OCI-LY7 (cell line): Measurements from ENCODE around the gene PHB1. TPM values are rescaled to one million over a fixed set of nuclear protein-coding genes. Genes with fewer than 3 reads are reported as not detected.
A peak's percentile ranks its signal among the peaks of the same experiment; 100 is the strongest.

Experiments
- BruUV-seq: library from RNA; stranded (reverse); fragments of 400-500 nt; replicated peaks from 2 replicates; lab custom pipeline; 2021; lab: Mats Ljungman, UMichigan
- CTCF ChIA-PET: fragments of 300-600 bp; sonication (Branson Sonifier 250); formaldehyde crosslinking; loops from one replicate; lab custom pipeline; 2022; ENCODE audit warnings: antibody characterized with exemption; ENCODE audit not compliant: unreplicated experiment; lab: Charles Lee
- POLR2A ChIA-PET: fragments of 300-600 bp; sonication (Branson Sonifier 250); formaldehyde crosslinking; loops from one replicate; lab custom pipeline; 2022; ENCODE audit warnings: antibody characterized with exemption; lab: Charles Lee
- DNase-seq: peaks from one replicate; pipeline ENCODE4 v3.0.0-alpha.2; 2015; ENCODE audit warnings: low spot score
- H2AFZ ChIP-seq: fragments of 200-600 bp; sonication (generic), shearing (Covaris generic); 2 replicates; pipeline ENCODE4 v1.6.1; 2014; ENCODE audit warnings: mild to moderate bottlenecking, antibody characterized with exemption, low read length, moderate library complexity
- H3K27ac ChIP-seq: fragments of 200-600 bp; sonication (generic); 2 replicates; pipeline ENCODE4 v1.5.1; 2014; ENCODE audit warnings: mixed run types, low read depth, mild to moderate bottlenecking, moderate library complexity, low read length, inconsistent platforms; ENCODE audit not compliant: poor library complexity, severe bottlenecking
- H3K36me3 ChIP-seq: fragments of 200-600 bp; sonication (generic); 2 replicates; pipeline ENCODE4 v1.6.1; 2014; ENCODE audit warnings: mild to moderate bottlenecking, antibody characterized with exemption, low read length, moderate library complexity, mixed read lengths; ENCODE audit not compliant: insufficient read depth
- H3K4me1 ChIP-seq: fragments of 200-600 bp; sonication (generic); 2 replicates; pipeline ENCODE4 v1.5.1; 2014; ENCODE audit warnings: mild to moderate bottlenecking, low read length; ENCODE audit not compliant: insufficient read depth, poor library complexity, severe bottlenecking
- H3K4me2 ChIP-seq: fragments of 200-600 bp; sonication (generic); 2 replicates; pipeline ENCODE4 v1.6.1; 2014; ENCODE audit warnings: mild to moderate bottlenecking, low read length
- H3K4me3 ChIP-seq: fragments of 200-600 bp; sonication (generic); 2 replicates; pipeline ENCODE4 v1.5.1; 2014; ENCODE audit warnings: mild to moderate bottlenecking, low read depth, low read length; ENCODE audit not compliant: poor library complexity, severe bottlenecking
- H3K79me2 ChIP-seq: fragments of 200-600 bp; sonication (generic); 2 replicates; pipeline ENCODE4 v1.6.1; 2016; ENCODE audit warnings: low read depth, mild to moderate bottlenecking, low read length, moderate library complexity, mixed read lengths; ENCODE audit not compliant: insufficient read depth
- H3K9me2 ChIP-seq: fragments of 200-600 bp; sonication (generic); 2 replicates; pipeline ENCODE4 v1.6.1; 2016; ENCODE audit warnings: mild to moderate bottlenecking, low read length, mixed read lengths; ENCODE audit not compliant: insufficient read depth
- H3K9me3 ChIP-seq: fragments of 200-600 bp; sonication (generic); 2 replicates; pipeline ENCODE4 v1.6.1; 2014; ENCODE audit warnings: mild to moderate bottlenecking, mixed run types, low read length, mixed read lengths
- H4K20me1 ChIP-seq: fragments of 200-600 bp; sonication (generic); 2 replicates; pipeline ENCODE4 v1.6.1; 2014; ENCODE audit warnings: mild to moderate bottlenecking, antibody characterized with exemption, low read length, moderate library complexity, mixed read lengths; ENCODE audit not compliant: insufficient read depth
- EZH2phosphoT487 ChIP-seq: fragments of 200-600 bp; sonication (generic); IDR thresholded peaks from 2 replicates; pipeline ENCODE4 v1.6.1; 2018; ENCODE audit warnings: low read depth, borderline replicate concordance, mild to moderate bottlenecking, mixed run types, antibody characterized with exemption, low read length, moderate library complexity, mixed read lengths
- intact Hi-C: fragments of 100-400 bp; cut with micrococcal nuclease; formaldehyde crosslinking; loops from one replicate; pipeline ENCODE4 v1.10.0; 2022; ENCODE audit not compliant: unreplicated experiment
- total RNA-seq, 2 experiments: library from RNA; depleted of rRNA in 1 of 2; stranded (reverse); fragments of >200 nt in 1 of 2; shearing (Covaris generic) in 1 of 2; gene quantifications; 2 replicates each; pipeline ENCODE4 v1.2.3, GENCODE V29; 2014 to 2022
- TF ChIP-seq, protein P1 (sequence below): fragments of 200-600 bp; sonication (generic); conservative IDR thresholded peaks from 2 replicates; pipeline ENCODE4 v1.5.1; 2014; ENCODE audit warnings: mild to moderate bottlenecking, antibody characterized with exemption, low read length, moderate library complexity, mixed read lengths

Gene PHB1
- total RNA-seq, 2 experiments from 2014 or later: 137 to 217 TPM

- no peaks in the 10 kb centered on the region for H3K9me3 ChIP-seq
- BruUV-seq: no TSS peak
- no peak for DNase-seq
- POLR2A ChIA-PET: interaction anchor here (0.6 kb wide), 1 partner anchor 47 kb away, joined by 10 read pairs; no protein-coding TSS in a partner anchor
- H3K36me3 ChIP-seq: no peaks in the 10 kb centered on the region
- H3K4me1 ChIP-seq: peaks cover 10% of the 10 kb centered on the region
- CTCF ChIA-PET: no interaction called here
- intact Hi-C loops: no loop called here
- no peak overlapping the region; the same call in 1 of the 2 replicates for H3K4me2 ChIP-seq
- H3K79me2 ChIP-seq: no peaks in the 10 kb centered on the region
- peak overlapping the region; percentile 31; the same call in 1 of the 2 replicates for H2AFZ ChIP-seq
- TF ChIP-seq, protein P1, sequence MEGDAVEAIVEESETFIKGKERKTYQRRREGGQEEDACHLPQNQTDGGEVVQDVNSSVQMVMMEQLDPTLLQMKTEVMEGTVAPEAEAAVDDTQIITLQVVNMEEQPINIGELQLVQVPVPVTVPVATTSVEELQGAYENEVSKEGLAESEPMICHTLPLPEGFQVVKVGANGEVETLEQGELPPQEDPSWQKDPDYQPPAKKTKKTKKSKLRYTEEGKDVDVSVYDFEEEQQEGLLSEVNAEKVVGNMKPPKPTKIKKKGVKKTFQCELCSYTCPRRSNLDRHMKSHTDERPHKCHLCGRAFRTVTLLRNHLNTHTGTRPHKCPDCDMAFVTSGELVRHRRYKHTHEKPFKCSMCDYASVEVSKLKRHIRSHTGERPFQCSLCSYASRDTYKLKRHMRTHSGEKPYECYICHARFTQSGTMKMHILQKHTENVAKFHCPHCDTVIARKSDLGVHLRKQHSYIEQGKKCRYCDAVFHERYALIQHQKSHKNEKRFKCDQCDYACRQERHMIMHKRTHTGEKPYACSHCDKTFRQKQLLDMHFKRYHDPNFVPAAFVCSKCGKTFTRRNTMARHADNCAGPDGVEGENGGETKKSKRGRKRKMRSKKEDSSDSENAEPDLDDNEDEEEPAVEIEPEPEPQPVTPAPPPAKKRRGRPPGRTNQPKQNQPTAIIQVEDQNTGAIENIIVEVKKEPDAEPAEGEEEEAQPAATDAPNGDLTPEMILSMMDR: no peak
- TF ChIP-seq EZH2phosphoT487: no peak
- no peak overlapping the region for H3K27ac ChIP-seq
- H3K9me2 ChIP-seq: no peaks in the 10 kb centered on the region
- H4K20me1 ChIP-seq: no peaks in the 10 kb centered on the region
- no peak overlapping the region for H3K4me3 ChIP-seq
These were observed 37.5 kb upstream of the PHB1 start for GRCh38 chr17:49452201-49452600.

- intact Hi-C loops: no loop called here
- Histone ChIP-seq H3K4me3 (no peak overlapping the region), H3K4me2 (no peak overlapping the region), H3K9me2 (no peaks in the 10 kb centered on the region), H4K20me1 (no peaks in the 10 kb centered on the region), H3K4me1 (peaks cover 10% of the 10 kb centered on the region), H2AFZ (peak overlapping the region; percentile 55; the same call in 1 of the 2 replicates), H3K9me3 (no peaks in the 10 kb centered on the region), H3K36me3 (no peaks in the 10 kb centered on the region), H3K79me2 (no peaks in the 10 kb centered on the region), H3K27ac (no peak overlapping the region)
- no TSS peak for BruUV-seq
- peak; percentile 34 for DNase-seq
- CTCF ChIA-PET: interaction anchor here (0.6 kb wide), 1 partner anchor 59 kb away, joined by 3 read pairs; no protein-coding TSS in a partner anchor
- POLR2A ChIA-PET: no interaction called here
- TF ChIP-seq, protein P1: no peak
- TF ChIP-seq EZH2phosphoT487: no peak
These were observed 36.1 kb upstream of the PHB1 start for GRCh38 chr17:49450735-49451134.

GRCh38 chr17:49450181-49450580 lies 35.5 kb upstream of the PHB1 start:
- H3K9me3 ChIP-seq: no peaks in the 10 kb centered on the region
- TF ChIP-seq EZH2phosphoT487: no peak
- no peaks in the 10 kb centered on the region for H3K79me2 ChIP-seq
- POLR2A ChIA-PET: no interaction called here
- BruUV-seq: no TSS peak
- no peak overlapping the region for H3K27ac ChIP-seq
- H3K36me3 ChIP-seq: no peaks in the 10 kb centered on the region
- no peaks in the 10 kb centered on the region for H3K9me2 ChIP-seq
- peaks cover 10% of the 10 kb centered on the region for H3K4me1 ChIP-seq
- intact Hi-C loops: no loop called here
- H2AFZ ChIP-seq: no peak overlapping the region
- no peaks in the 10 kb centered on the region for H4K20me1 ChIP-seq
- no peak for DNase-seq
- H3K4me3 ChIP-seq: no peak overlapping the region
- CTCF ChIA-PET: no interaction called here
- H3K4me2 ChIP-seq: no peak overlapping the region
